ENCODE data around the gene ZNF407.

Gene ZNF407

DNA sequence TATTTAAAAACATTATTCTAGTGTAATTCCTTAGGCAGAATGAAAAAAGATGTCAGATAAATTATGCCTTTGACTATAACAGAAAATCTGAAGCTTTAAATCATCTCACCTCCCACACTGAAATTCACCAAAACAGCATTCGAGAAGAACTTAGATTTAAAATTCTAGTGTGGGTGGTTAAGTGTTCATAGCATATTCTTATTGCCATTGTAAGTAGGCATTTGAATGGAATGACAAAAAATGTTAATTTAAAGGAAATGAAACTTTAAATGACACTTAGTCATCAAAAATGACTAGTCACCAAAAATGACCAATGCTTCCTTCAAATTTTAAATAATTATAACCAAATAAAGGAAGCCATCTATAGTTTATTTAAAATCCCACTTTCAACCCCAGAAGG, 7.0 kb upstream of the ZNF407 start:
- Histone ChIP-seq H2AFZ (ENCODE audit: low read depth) (no peak overlapping the region), H3K4me2 (peak overlapping the region; percentile 42; the same call in 1 of the 2 replicates), H4K20me1 (ENCODE audit: insufficient read depth) (no peaks in the 10 kb centered on the region), H3K27me3 (ENCODE audit: insufficient read depth, low read depth) (no peaks in the 10 kb centered on the region), H3K36me3 (ENCODE audit: insufficient read depth) (no peaks in the 10 kb centered on the region), H3K4me1 (ENCODE audit: low read depth, poor library complexity, severe bottlenecking) (peaks cover 69% of the 10 kb centered on the region), H3K4me3 (IDR thresholded peaks at IDR 0.05; ENCODE audit: insufficient read depth, low read depth, low read length) (no peak overlapping the region), H3K79me2 (ENCODE audit: insufficient read depth, low read depth) (peaks cover 12% of the 10 kb centered on the region), H3K27ac (no peak overlapping the region), H3K9ac (no peak overlapping the region)
- TF ChIP-seq, protein P1, sequence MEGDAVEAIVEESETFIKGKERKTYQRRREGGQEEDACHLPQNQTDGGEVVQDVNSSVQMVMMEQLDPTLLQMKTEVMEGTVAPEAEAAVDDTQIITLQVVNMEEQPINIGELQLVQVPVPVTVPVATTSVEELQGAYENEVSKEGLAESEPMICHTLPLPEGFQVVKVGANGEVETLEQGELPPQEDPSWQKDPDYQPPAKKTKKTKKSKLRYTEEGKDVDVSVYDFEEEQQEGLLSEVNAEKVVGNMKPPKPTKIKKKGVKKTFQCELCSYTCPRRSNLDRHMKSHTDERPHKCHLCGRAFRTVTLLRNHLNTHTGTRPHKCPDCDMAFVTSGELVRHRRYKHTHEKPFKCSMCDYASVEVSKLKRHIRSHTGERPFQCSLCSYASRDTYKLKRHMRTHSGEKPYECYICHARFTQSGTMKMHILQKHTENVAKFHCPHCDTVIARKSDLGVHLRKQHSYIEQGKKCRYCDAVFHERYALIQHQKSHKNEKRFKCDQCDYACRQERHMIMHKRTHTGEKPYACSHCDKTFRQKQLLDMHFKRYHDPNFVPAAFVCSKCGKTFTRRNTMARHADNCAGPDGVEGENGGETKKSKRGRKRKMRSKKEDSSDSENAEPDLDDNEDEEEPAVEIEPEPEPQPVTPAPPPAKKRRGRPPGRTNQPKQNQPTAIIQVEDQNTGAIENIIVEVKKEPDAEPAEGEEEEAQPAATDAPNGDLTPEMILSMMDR (conservative IDR thresholded peaks at IDR 0.05; ENCODE audit: low read depth, low read length) = no peak

DNA sequence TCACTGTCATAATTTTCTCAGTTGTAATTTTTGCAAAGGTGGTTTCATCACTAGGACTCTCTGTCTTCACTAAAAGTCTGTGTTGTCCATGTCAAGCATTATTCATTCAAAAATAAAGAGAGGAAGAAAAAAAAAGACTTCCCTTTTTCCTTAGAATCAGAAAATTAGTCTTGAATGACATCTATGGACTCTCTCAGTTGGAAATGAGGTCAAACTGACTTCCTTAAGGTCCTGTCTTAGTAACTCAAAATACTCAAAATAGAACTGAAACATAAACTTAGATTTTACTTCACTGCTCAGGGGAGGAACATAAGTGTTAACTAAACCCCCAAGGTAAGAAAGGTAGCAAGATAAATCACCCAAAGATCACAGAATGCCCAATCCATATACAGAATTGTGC, 2.2 kb upstream of the ZNF407 start:
- Histone ChIP-seq H2AFZ (ENCODE audit: low read depth) (no peak overlapping the region), H3K4me1 (ENCODE audit: low read depth, poor library complexity, severe bottlenecking) (peaks cover 73% of the 10 kb centered on the region), H3K79me2 (ENCODE audit: insufficient read depth, low read depth) (peaks cover 47% of the 10 kb centered on the region), H3K4me3 (IDR thresholded peaks at IDR 0.05; ENCODE audit: insufficient read depth, low read depth, low read length) (no peak overlapping the region), H3K9ac (no peak overlapping the region), H3K4me2 (peak overlapping the region; percentile 91), H4K20me1 (ENCODE audit: insufficient read depth) (no peaks in the 10 kb centered on the region), H3K36me3 (ENCODE audit: insufficient read depth) (no peaks in the 10 kb centered on the region), H3K27ac (no peak overlapping the region), H3K27me3 (ENCODE audit: insufficient read depth, low read depth) (no peaks in the 10 kb centered on the region)
- TF ChIP-seq, protein P1 (conservative IDR thresholded peaks at IDR 0.05; ENCODE audit: low read depth, low read length) = no peak

DNA sequence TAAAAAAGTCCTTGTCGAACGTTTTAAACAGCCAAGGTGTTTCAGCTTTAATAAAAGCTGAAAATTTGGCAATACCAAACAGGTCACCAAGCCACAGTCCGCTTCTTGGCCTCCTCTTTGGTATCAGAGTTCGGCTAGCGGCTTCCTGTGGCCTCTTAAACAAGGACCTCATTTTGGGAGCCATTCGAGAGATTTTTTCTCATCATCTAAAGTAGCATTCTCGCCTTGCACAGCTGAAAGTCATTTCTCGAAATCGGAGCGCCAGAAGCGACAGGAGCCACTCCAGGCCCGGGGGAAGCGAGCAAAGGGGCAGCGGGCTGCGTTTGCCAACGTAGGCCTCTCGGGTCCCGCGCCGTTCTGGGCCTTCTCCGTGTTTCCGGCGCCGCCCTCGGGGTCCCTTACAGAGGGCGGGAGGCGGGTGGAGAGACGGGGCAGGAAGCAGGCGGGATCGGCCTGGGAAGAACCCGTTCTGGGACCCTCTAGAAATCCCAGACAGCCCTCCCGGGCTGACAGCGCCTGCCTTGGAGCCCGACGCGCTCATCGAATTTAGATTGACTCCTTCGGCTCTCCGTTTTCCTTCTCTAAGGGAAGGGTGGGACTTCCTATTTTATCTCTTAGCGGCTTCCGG, 522 bp upstream of the ZNF407 start:
- TF ChIP-seq, protein P1 (conservative IDR thresholded peaks at IDR 0.05; ENCODE audit: low read depth, low read length) = no peak
- H3K27me3 ChIP-seq (ENCODE audit: insufficient read depth, low read depth) = no peaks in the 10 kb centered on the region
- peak overlapping the region; percentile 88 for H3K27ac ChIP-seq
- peak overlapping the region; percentile 81 for H3K9ac ChIP-seq
- H4K20me1 ChIP-seq (ENCODE audit: insufficient read depth) = no peaks in the 10 kb centered on the region
- peaks cover 64% of the 10 kb centered on the region for H3K79me2 ChIP-seq (ENCODE audit: insufficient read depth, low read depth)
- H3K4me2 ChIP-seq = peak overlapping the region; percentile 91
- peak overlapping the region; percentile 70 for H2AFZ ChIP-seq (ENCODE audit: low read depth)
- no peaks in the 10 kb centered on the region for H3K36me3 ChIP-seq (ENCODE audit: insufficient read depth)
- peaks cover 66% of the 10 kb centered on the region for H3K4me1 ChIP-seq (ENCODE audit: low read depth, poor library complexity, severe bottlenecking)
- no peak overlapping the region for H3K4me3 ChIP-seq (IDR thresholded peaks at IDR 0.05; ENCODE audit: insufficient read depth, low read depth, low read length)

DNA sequence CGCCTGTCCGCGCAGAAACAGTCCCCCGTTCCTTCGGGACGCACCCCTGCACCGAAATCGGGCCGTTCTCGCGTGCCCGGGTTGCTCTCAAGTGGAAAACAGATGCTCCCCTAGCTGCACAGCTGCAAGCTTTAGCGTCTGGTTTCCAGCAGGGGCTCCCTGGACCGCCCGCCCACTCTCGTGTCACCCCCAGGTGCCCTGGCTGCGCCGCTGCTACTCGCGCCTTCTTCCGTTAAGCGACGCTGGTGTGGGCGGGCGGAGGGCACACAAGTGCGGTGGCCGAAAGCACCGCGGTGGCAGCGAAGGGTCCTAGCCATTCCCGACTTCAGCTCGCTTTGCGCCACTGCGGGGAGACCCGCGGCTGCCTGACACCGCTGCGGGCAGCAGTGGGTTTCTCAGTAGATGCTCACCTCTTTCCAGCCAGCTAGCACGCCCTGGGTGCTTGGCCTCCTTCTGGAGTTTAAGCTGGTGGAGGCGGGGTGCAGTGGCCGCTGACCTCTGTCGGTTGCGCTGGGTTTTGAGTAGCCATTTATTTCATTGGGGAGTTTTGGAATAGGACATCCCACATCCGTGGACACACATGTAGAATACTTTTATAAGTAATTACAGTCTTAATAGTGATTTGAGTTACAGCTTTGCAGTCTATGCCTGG, 806 bp downstream of the ZNF407 start:
- TF ChIP-seq, protein P1 (conservative IDR thresholded peaks at IDR 0.05; ENCODE audit: low read depth, low read length) = 0 out of 2 replicates have a peak, but pooled peaks have one; percentile 27
- Histone ChIP-seq H3K4me1 (ENCODE audit: low read depth, poor library complexity, severe bottlenecking) (peaks cover 68% of the 10 kb centered on the region), H4K20me1 (ENCODE audit: insufficient read depth) (no peaks in the 10 kb centered on the region), H3K27me3 (ENCODE audit: insufficient read depth, low read depth) (no peaks in the 10 kb centered on the region), H3K36me3 (ENCODE audit: insufficient read depth) (no peaks in the 10 kb centered on the region), H3K9ac (peak overlapping the region; percentile 81), H3K4me3 (IDR thresholded peaks at IDR 0.05; ENCODE audit: insufficient read depth, low read depth, low read length) (no peak overlapping the region), H2AFZ (ENCODE audit: low read depth) (peak overlapping the region; percentile 70), H3K4me2 (peak overlapping the region; percentile 97), H3K27ac (peak overlapping the region; percentile 88), H3K79me2 (ENCODE audit: insufficient read depth, low read depth) (peaks cover 75% of the 10 kb centered on the region)

Measured in KMS-11 (cell line).